Keratinocyte (primary cell): ENCODE measurements around the gene TP53BP1. TPM values are rescaled to one million over a fixed set of nuclear protein-coding genes. Genes with fewer than 3 reads are reported as not detected.

Experiments
- DNase-seq: peaks from one replicate; pipeline ENCODE4 v3.0.0-alpha.2; 2011; ENCODE audit warnings: low read depth, missing footprints, low spot score
- FAIRE-seq: peaks from 2 replicates; lab custom pipeline; 2011; peaks lifted over from hg19 to GRCh38; lab: Jason Lieb, UNC
- H2AFZ ChIP-seq: 2 replicates; pipeline ENCODE4 v1.6.0; 2012; ENCODE audit warnings: low read length, control low read depth, inconsistent platforms; ENCODE audit not compliant: control insufficient read depth
- H3K27ac ChIP-seq: 2 replicates; pipeline ENCODE4 v1.5.1; 2011; ENCODE audit warnings: low read length; ENCODE audit not compliant: control insufficient read depth, insufficient read depth
- H3K27me3 ChIP-seq: 3 replicates; pipeline ENCODE4 v1.6.0; 2011; ENCODE audit warnings: low read length; ENCODE audit not compliant: control insufficient read depth, insufficient read depth; ENCODE audit errors: extremely low read depth
- H3K36me3 ChIP-seq, 2 experiments: 2 replicates in 1 of 2; 3 replicates in 1 of 2; pipeline ENCODE4 v1.5.1; 2011; ENCODE audit warnings: low read length in 2 of 2, mild to moderate bottlenecking in 1 of 2; ENCODE audit not compliant: control insufficient read depth in 2 of 2, insufficient read depth in 2 of 2; ENCODE audit errors: extremely low read depth in 1 of 2
- H3K4me1 ChIP-seq: 3 replicates; pipeline ENCODE4 v1.5.1; 2011; ENCODE audit warnings: low read length; ENCODE audit not compliant: control insufficient read depth, insufficient read depth; ENCODE audit errors: extremely low read depth
- H3K4me2 ChIP-seq: 3 replicates; pipeline ENCODE4 v1.6.0; 2011; ENCODE audit warnings: low read depth, low read length; ENCODE audit not compliant: control insufficient read depth, insufficient read depth; ENCODE audit errors: extremely low read depth
- H3K4me3 ChIP-seq, 3 experiments: fragments of 200-600 bp in 1 of 3; sonication (generic) in 1 of 3; 2 replicates in 2 of 3; 3 replicates in 1 of 3; pipeline ENCODE4 v1.5.1; 2011 to 2016; ENCODE audit warnings: low read length in 3 of 3, mild to moderate bottlenecking in 3 of 3, control low read depth in 2 of 3, inconsistent platforms in 1 of 3, low read depth in 1 of 3, mixed read lengths in 1 of 3, mixed run types in 1 of 3, moderate library complexity in 1 of 3; ENCODE audit not compliant: control insufficient read depth in 2 of 3, insufficient read depth in 2 of 3; ENCODE audit errors: extremely low read depth in 1 of 3
- H3K79me2 ChIP-seq: 2 replicates; pipeline ENCODE4 v1.6.0; 2012; ENCODE audit warnings: low read length; ENCODE audit not compliant: control insufficient read depth, insufficient read depth
- H3K9ac ChIP-seq: 3 replicates; pipeline ENCODE4 v1.6.0; 2011; ENCODE audit warnings: low read length; ENCODE audit not compliant: control insufficient read depth, insufficient read depth; ENCODE audit errors: extremely low read depth
- H3K9me1 ChIP-seq: 3 replicates; pipeline ENCODE4 v1.6.0; 2011; ENCODE audit warnings: low read length; ENCODE audit not compliant: control insufficient read depth, insufficient read depth; ENCODE audit errors: extremely low read depth
- H3K9me3 ChIP-seq: 2 replicates; pipeline ENCODE4 v1.5.1; 2012; ENCODE audit warnings: low read depth, low read length; ENCODE audit not compliant: control insufficient read depth
- H4K20me1 ChIP-seq: 3 replicates; pipeline ENCODE4 v1.6.0; 2011; ENCODE audit warnings: low read length; ENCODE audit not compliant: control insufficient read depth, insufficient read depth; ENCODE audit errors: extremely low read depth
- CTCF ChIP-seq, 3 experiments: IDR thresholded peaks in 1 of 3; conservative IDR thresholded peaks in 1 of 3; optimal IDR thresholded peaks in 1 of 3; 2 replicates in 2 of 3; 3 replicates in 1 of 3; pipeline versions ENCODE3 to v1.5.1; 2011; ENCODE audit warnings: low read length in 3 of 3, mild to moderate bottlenecking in 3 of 3, moderate library complexity in 2 of 3, control low read depth in 1 of 3, inconsistent platforms in 1 of 3; ENCODE audit not compliant: insufficient read depth in 2 of 3; ENCODE audit errors: extremely low read depth in 1 of 3
- EZH2 ChIP-seq: IDR thresholded peaks from one replicate; pipeline ENCODE4 v1.6.1; 2012; ENCODE audit warnings: inconsistent platforms, mild to moderate bottlenecking, low read length, moderate library complexity
- dilution Hi-C: fragments of 300-500 bp; cut with MboI; formaldehyde crosslinking; loops from one replicate; pipeline ENCODE4 v1.7.0; 2020; ENCODE audit warnings: low sequenced_read_pairs; ENCODE audit not compliant: extremely low pct_ligation_motif_present
- polyA plus RNA-seq, 5 experiments: library from polyadenylated mRNA; depleted of rRNA in 3 of 5; stranded (reverse) in 3 of 5; stranded (forward) in 1 of 5; unstranded in 1 of 5; fragments of >200 nt; gene quantifications; 1 replicate in 1 of 5; 2 replicates in 3 of 5; 3 replicates in 1 of 5; pipeline versions ENCODE4 v1.2.1 to v1.2.3, GENCODE V29; 2011 to 2012; ENCODE audit warnings: missing spikeins in 2 of 5, low read depth in 1 of 5, low replicate concordance in 1 of 5

Gene TP53BP1
- polyA plus RNA-seq, 1 donor (not counting 4 experiments of a cell fraction or from before 2014, with no cell fraction given) = 30.7 TPM

GRCh38 chr15:43473885-43474284 lies 19.1 kb downstream of the TP53BP1 start:
- Histone ChIP-seq H3K27me3 (no peaks in the 10 kb centered on the region), H3K9ac (no peak overlapping the region), H2AFZ (no peak overlapping the region), H3K4me1 (no peaks in the 10 kb centered on the region), H3K36me3 (peaks cover 10 to 14% of the 10 kb centered on the region in 2 experiments), H3K9me3 (no peaks in the 10 kb centered on the region), H3K4me3 (no peak overlapping the region), H3K9me1 (no peaks in the 10 kb centered on the region), H3K4me2 (no peak overlapping the region), H3K79me2 (no peaks in the 10 kb centered on the region), H4K20me1 (no peaks in the 10 kb centered on the region), H3K27ac (no peak overlapping the region)
- DNase-seq (no peak), FAIRE-seq (no peak)
- dilution Hi-C loops = no loop called here
- TF ChIP-seq CTCF (optimal IDR thresholded peaks at IDR 0.05 in 1 of 3, IDR thresholded peaks at IDR 0.05 in 1 of 3, conservative IDR thresholded peaks at IDR 0.05 in 1 of 3; ENCODE audit: extremely low read depth in 1 of 3, insufficient read depth in 2 of 3, low read length in 3 of 3) = no peak
- no peak for TF ChIP-seq EZH2

- no peak for TF ChIP-seq CTCF (optimal IDR thresholded peaks at IDR 0.05 in 1 of 3, IDR thresholded peaks at IDR 0.05 in 1 of 3, conservative IDR thresholded peaks at IDR 0.05 in 1 of 3; ENCODE audit: extremely low read depth in 1 of 3, insufficient read depth in 2 of 3, low read length in 3 of 3)
- no peak for TF ChIP-seq EZH2
- DNase-seq = no peak
- no peak overlapping the region for H3K27ac ChIP-seq
- H3K4me2 ChIP-seq = no peak overlapping the region
- H3K9me3 ChIP-seq = no peaks in the 10 kb centered on the region
- no peak overlapping the region for H3K9ac ChIP-seq
- no peaks in the 10 kb centered on the region for H3K4me1 ChIP-seq
- H4K20me1 ChIP-seq = no peaks in the 10 kb centered on the region
- H3K9me1 ChIP-seq = no peaks in the 10 kb centered on the region
- H3K27me3 ChIP-seq = no peaks in the 10 kb centered on the region
- H2AFZ ChIP-seq = no peak overlapping the region
- no peak for FAIRE-seq
- H3K4me3 ChIP-seq = no peak overlapping the region
- dilution Hi-C loops = no loop called here
- H3K79me2 ChIP-seq = no peaks in the 10 kb centered on the region
- peaks cover 5% of the 10 kb centered on the region in 2 experiments for H3K36me3 ChIP-seq
Measured at GRCh38 chr15:43471975-43472374, 21.0 kb downstream of the TP53BP1 start.
